Ovary (tissue), 3 donors: ENCODE results near the gene GRK1.

Experiments used
- POLR2A ChIP-seq: fragments of 450-650 bp; IDR thresholded peaks from one replicate; pipeline ENCODE4 v1.6.1; 2017; ENCODE audit warnings: antibody characterized with exemption, mild to moderate bottlenecking, moderate library complexity
- TF ChIP-seq, protein P1 (sequence below), 3 donors: fragments of 450-650 bp in 2 of 3; fragments of 200-600 bp in 1 of 3; IDR thresholded peaks; one replicate each; pipeline versions ENCODE4 v1.5.1 to v1.8.0; 2016 to 2022; ENCODE audit warnings: antibody characterized with exemption in 3 of 3, mild to moderate bottlenecking in 1 of 3
- donor health status: DM: no; HTN: no; CAD: no.

DNA sequence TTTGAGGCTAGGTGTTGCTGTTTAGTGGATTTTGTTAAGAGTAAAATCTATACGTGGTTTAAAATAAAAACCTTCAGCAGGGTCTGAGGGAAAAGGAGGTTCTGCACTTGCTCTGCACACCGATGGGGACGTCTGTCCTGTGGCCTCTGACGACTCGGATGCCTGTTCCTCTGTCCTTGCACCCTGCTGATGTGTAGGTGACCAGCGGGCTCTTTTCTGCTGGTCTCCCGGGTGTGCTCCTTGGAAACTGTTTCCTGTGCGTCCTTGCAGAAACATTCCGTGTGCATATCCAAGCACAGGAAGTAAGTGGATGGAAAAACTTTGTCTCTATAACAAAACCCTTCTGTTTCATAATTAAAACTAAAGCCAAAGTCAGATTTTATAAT is 12.9 kb upstream of the GRK1 start:
- TF ChIP-seq, protein P1, sequence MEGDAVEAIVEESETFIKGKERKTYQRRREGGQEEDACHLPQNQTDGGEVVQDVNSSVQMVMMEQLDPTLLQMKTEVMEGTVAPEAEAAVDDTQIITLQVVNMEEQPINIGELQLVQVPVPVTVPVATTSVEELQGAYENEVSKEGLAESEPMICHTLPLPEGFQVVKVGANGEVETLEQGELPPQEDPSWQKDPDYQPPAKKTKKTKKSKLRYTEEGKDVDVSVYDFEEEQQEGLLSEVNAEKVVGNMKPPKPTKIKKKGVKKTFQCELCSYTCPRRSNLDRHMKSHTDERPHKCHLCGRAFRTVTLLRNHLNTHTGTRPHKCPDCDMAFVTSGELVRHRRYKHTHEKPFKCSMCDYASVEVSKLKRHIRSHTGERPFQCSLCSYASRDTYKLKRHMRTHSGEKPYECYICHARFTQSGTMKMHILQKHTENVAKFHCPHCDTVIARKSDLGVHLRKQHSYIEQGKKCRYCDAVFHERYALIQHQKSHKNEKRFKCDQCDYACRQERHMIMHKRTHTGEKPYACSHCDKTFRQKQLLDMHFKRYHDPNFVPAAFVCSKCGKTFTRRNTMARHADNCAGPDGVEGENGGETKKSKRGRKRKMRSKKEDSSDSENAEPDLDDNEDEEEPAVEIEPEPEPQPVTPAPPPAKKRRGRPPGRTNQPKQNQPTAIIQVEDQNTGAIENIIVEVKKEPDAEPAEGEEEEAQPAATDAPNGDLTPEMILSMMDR (IDR thresholded peaks at IDR 0.05), result no peak
- TF ChIP-seq POLR2A, result no peak
